ENCODE data around the gene IFI27L2. TPM values are rescaled to one million over a fixed set of nuclear protein-coding genes. Genes with fewer than 3 reads are reported as not detected.
A peak's percentile ranks its signal among the peaks of the same experiment; 100 is the strongest.

The IFI27L2 gene
- total RNA-seq, 3 donors from 2014 or later (not counting 1 experiment from before 2014, with no cell fraction given): 36.3 to 55.1 (median 39.8) TPM

- peak; percentile 93 to 96 (median 94) for ATAC-seq
- Mint-ChIP-seq H3K27me3 (ENCODE audit: low read depth in 2 of 2) (peaks cover 27 to 48% of the 10 kb centered on the region in 2 donors), H3K4me1 (peaks cover 19 to 20% of the 10 kb centered on the region in 2 donors), H3K36me3 (no peaks in the 10 kb centered on the region), H3K4me3 (peak within 1 kb of the TSS; percentile 88), H3K9me3 (no peaks in the 10 kb centered on the region), H3K27ac (peak within 1 kb of the TSS; percentile 53 to 62)
- Histone ChIP-seq H3K9me3 (ENCODE audit: control insufficient read depth, insufficient read depth, low read length) (no peaks in the 10 kb centered on the region), H3K27ac (ENCODE audit: low read length) (no peak within 1 kb of the TSS), H3K4me1 (ENCODE audit: control insufficient read depth, insufficient read depth, low read length) (peaks cover 18% of the 10 kb centered on the region), H3K27me3 (ENCODE audit: control insufficient read depth, insufficient read depth, low read length) (peaks cover 26% of the 10 kb centered on the region), H3K4me3 (ENCODE audit: low read length) (peak within 1 kb of the TSS; percentile 68), H3K36me3 (ENCODE audit: control insufficient read depth, insufficient read depth, low read length) (no peaks in the 10 kb centered on the region)
- WGBS (ENCODE audit: insufficient coverage): under 1% methylated on average over 75 of the region's 84 CpGs
- no peak for TF ChIP-seq CTCF (IDR thresholded peaks at IDR 0.05)
- intact Hi-C loops (cut with micrococcal nuclease): no loop called here
- peak; percentile 80 to 93 for DNase-seq
Observed at GRCh38 chr14:94173885-94174603, 44.6 kb upstream of the IFI27L2 start, which contains the start of gene PPP4R4. PPP4R4 (plus strand) TSS chr14:94174322; CDS start chr14:94174466, 144 bp downstream.

- Mint-ChIP-seq H3K4me1 (peaks cover 19 to 20% of the 10 kb centered on the region in 2 donors), H3K4me3 (peak overlapping the region; percentile 88), H3K27ac (peak overlapping the region in 1 of 2 donors; percentile 62), H3K27me3 (ENCODE audit: low read depth in 2 of 2) (peaks cover 27 to 42% of the 10 kb centered on the region in 2 donors), H3K9me3 (no peaks in the 10 kb centered on the region), H3K36me3 (no peaks in the 10 kb centered on the region)
- ATAC-seq (no peak), DNase-seq (peak in 1 of 2 donors; percentile 40)
- WGBS (ENCODE audit: insufficient coverage): 1% methylated on average over 19 of the region's 20 CpGs
- intact Hi-C loops (cut with micrococcal nuclease): no loop called here
- Histone ChIP-seq H3K36me3 (ENCODE audit: control insufficient read depth, insufficient read depth, low read length) (no peaks in the 10 kb centered on the region), H3K9me3 (ENCODE audit: control insufficient read depth, insufficient read depth, low read length) (no peaks in the 10 kb centered on the region), H3K4me1 (ENCODE audit: control insufficient read depth, insufficient read depth, low read length) (peaks cover 18% of the 10 kb centered on the region), H3K4me3 (ENCODE audit: low read length) (peak overlapping the region; percentile 68), H3K27ac (ENCODE audit: low read length) (no peak overlapping the region), H3K27me3 (ENCODE audit: control insufficient read depth, insufficient read depth, low read length) (peaks cover 23% of the 10 kb centered on the region)
- no peak for TF ChIP-seq CTCF (IDR thresholded peaks at IDR 0.05)
Observed at GRCh38 chr14:94173471-94173884, 44.1 kb upstream of the IFI27L2 start.

GRCh38 chr14:94172545-94172944 is 43.1 kb upstream of the IFI27L2 start:
- Histone ChIP-seq H3K27ac (ENCODE audit: low read length) (no peak overlapping the region), H3K4me1 (ENCODE audit: control insufficient read depth, insufficient read depth, low read length) (peaks cover 18% of the 10 kb centered on the region), H3K4me3 (ENCODE audit: low read length) (no peak overlapping the region), H3K27me3 (ENCODE audit: control insufficient read depth, insufficient read depth, low read length) (peaks cover 18% of the 10 kb centered on the region), H3K9me3 (ENCODE audit: control insufficient read depth, insufficient read depth, low read length) (no peaks in the 10 kb centered on the region), H3K36me3 (ENCODE audit: control insufficient read depth, insufficient read depth, low read length) (no peaks in the 10 kb centered on the region)
- H3K4me1 Mint-ChIP-seq: peaks cover 19 to 20% of the 10 kb centered on the region in 2 donors
- 85% methylated on average over 4 of the region's 5 CpGs for WGBS (ENCODE audit: insufficient coverage)
- peak overlapping the region; percentile 53 to 62 for H3K27ac Mint-ChIP-seq
- H3K27me3 Mint-ChIP-seq (ENCODE audit: low read depth in 2 of 2): peaks cover 24 to 33% of the 10 kb centered on the region in 2 donors
- no peaks in the 10 kb centered on the region for H3K9me3 Mint-ChIP-seq
- peak overlapping the region; percentile 88 for H3K4me3 Mint-ChIP-seq
- intact Hi-C loops (cut with micrococcal nuclease): no loop called here
- no peak for TF ChIP-seq CTCF (IDR thresholded peaks at IDR 0.05)
- no peaks in the 10 kb centered on the region for H3K36me3 Mint-ChIP-seq
- no peak for ATAC-seq
- no peak for DNase-seq

Measured in natural killer cell (primary cell).